Suprapubic skin (tissue), 4 donors: ENCODE measurements around the gene FEM1B. TPM values are rescaled to one million over a fixed set of nuclear protein-coding genes. Genes with fewer than 3 reads are reported as not detected.

Experiments used
- DNase-seq, 2 donors: peaks; one replicate each; pipeline ENCODE4 v3.0.0-alpha.2; 2019; ENCODE audit warnings: low spot score in 2 of 2
- H3K27ac ChIP-seq: fragments of 200-600 bp; sonication (generic); one replicate; pipeline ENCODE4 v1.5.1; 2019
- H3K27me3 ChIP-seq: fragments of 200-600 bp; sonication (generic); one replicate; pipeline ENCODE4 v1.5.1; 2019
- H3K36me3 ChIP-seq: fragments of 200-600 bp; sonication (generic); one replicate; pipeline ENCODE4 v1.5.1; 2019
- H3K4me1 ChIP-seq: fragments of 200-600 bp; sonication (generic); one replicate; pipeline ENCODE4 v1.5.1; 2019
- H3K4me3 ChIP-seq: fragments of 200-600 bp; sonication (generic); one replicate; pipeline ENCODE4 v1.5.1; 2019; ENCODE audit warnings: mild to moderate bottlenecking
- H3K9me3 ChIP-seq: fragments of 200-600 bp; sonication (generic); one replicate; pipeline ENCODE4 v1.5.1; 2019
- CTCF ChIP-seq, 2 donors: fragments of 200-600 bp in 1 of 2; fragments of 450-650 bp in 1 of 2; sonication (generic) in 1 of 2; IDR thresholded peaks; one replicate each; pipeline ENCODE4 v1.5.1; 2016 to 2019; ENCODE audit warnings: antibody characterized with exemption in 2 of 2, mild to moderate bottlenecking in 1 of 2, moderate library complexity in 1 of 2
- EP300 ChIP-seq: sonication (generic); formaldehyde crosslinking; IDR thresholded peaks from one replicate; pipeline ENCODE4 v1.6.1; 2017; ENCODE audit warnings: antibody characterized with exemption
- POLR2A ChIP-seq, 2 donors: fragments of 450-650 bp; IDR thresholded peaks; one replicate each; pipeline ENCODE4 v1.6.1; 2017; ENCODE audit warnings: antibody characterized with exemption in 2 of 2, mild to moderate bottlenecking in 2 of 2, moderate library complexity in 2 of 2
- POLR2AphosphoS5 ChIP-seq, 3 donors: sonication (generic); formaldehyde crosslinking; IDR thresholded peaks; one replicate each; pipeline ENCODE4 v1.6.1; 2017; ENCODE audit warnings: antibody characterized with exemption in 3 of 3
- WGBS: methylation state at CpG from one replicate; pipeline ENCODE4 v1.1.5; 2018; 5-methylcytosine and 5-hydroxymethylcytosine counted together
- total RNA-seq, 4 donors: library from RNA; depleted of rRNA; stranded (reverse); fragments of >200 nt; gene quantifications; one replicate each; pipeline ENCODE4 v1.1.0, GENCODE V29; 2016

Gene FEM1B
- total RNA-seq, 4 donors from 2014 or later, result 56.3 to 89.6 (median 63.8) TPM

- Histone ChIP-seq H3K4me3 (no peak overlapping the region), H3K27ac (no peak overlapping the region), H3K27me3 (no peaks in the 10 kb centered on the region), H3K36me3 (peaks cover 3% of the 10 kb centered on the region), H3K4me1 (peaks cover 85% of the 10 kb centered on the region), H3K9me3 (no peaks in the 10 kb centered on the region)
- no peak for DNase-seq
- TF ChIP-seq CTCF (IDR thresholded peaks at IDR 0.05), result no peak
- no peak for TF ChIP-seq EP300
- no peak for TF ChIP-seq POLR2A (IDR thresholded peaks at IDR 0.05)
- no peak for TF ChIP-seq POLR2AphosphoS5 (IDR thresholded peaks at IDR 0.05)
- 72% methylated on average over 2 of the region's 2 CpGs for WGBS
These were observed 5.9 kb downstream of the FEM1B start for GRCh38 chr15:68283401-68283800.

DNA sequence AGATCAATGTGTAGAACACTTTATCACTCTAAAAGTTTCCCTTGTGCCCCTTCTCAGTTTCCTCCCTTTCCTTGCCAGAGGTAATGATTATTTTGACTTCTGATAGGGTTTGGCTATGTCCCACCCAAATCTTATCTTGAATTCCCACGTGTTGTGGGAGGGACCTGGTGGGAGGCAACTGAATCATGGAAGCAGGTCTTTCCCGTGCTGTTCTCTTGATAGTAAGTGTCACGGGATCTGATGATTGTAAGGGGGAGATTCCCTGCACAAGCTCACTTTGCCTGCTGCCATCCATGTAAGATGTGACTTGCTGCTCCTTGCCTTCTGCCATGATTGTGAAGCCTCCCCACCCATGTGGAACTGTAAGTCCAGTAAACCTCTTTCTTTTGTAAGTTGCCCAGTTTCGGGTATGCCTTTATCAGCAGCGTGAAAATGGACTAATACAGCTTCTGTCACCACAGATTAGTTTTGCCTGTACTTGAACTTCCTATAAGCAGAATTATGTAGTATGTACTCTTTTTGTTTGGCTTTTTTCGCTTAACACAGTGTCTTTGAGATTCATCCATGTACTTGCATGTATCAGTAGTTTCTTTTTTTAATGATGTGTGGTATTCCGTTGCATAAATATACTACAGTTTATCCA lies 7.2 kb downstream of the FEM1B start:
- Histone ChIP-seq H3K27me3 (no peaks in the 10 kb centered on the region), H3K27ac (no peak overlapping the region), H3K4me1 (peaks cover 89% of the 10 kb centered on the region), H3K4me3 (no peak overlapping the region), H3K9me3 (no peaks in the 10 kb centered on the region), H3K36me3 (peaks cover 5% of the 10 kb centered on the region)
- no peak for TF ChIP-seq EP300
- no peak for TF ChIP-seq POLR2A (IDR thresholded peaks at IDR 0.05)
- no peak for TF ChIP-seq POLR2AphosphoS5 (IDR thresholded peaks at IDR 0.05)
- no peak for TF ChIP-seq CTCF (IDR thresholded peaks at IDR 0.05)
- DNase-seq, result no peak
- WGBS, result 87% methylated on average over 7 of the region's 7 CpGs

DNA sequence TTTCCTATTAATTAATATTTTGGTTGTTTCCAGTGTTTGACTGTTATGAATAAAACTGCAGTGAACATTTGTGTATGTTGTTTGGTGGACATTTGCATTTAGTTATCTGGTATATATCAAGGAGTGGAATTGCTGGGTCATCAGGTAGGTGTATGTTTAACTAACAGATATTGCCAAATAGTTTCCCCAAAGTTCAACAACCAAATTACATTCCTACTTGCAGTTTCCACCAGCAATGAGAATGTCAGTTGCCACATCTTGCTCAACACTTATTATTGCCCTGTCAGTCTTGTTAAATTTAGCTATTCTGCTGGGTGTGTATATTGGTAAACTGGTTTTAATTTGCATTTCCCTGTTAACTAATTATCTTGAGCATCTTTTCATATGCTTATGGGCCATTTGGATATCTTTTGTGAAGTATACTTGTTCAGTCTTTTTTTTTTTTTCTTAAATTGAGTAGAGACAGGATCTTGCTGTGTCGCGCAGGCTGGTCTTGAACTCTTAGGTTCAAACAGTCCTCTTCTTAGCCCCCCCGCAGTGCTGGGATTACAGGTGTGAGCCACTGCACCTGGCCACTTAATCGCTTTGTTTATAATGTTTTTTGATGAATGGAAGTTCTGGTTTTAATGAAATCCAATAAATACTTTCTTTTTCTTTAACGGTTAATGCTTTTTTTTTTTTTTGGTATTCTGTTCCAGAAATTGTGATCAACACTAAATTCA lies 7.9 kb downstream of the FEM1B start:
- Histone ChIP-seq H3K9me3 (no peaks in the 10 kb centered on the region), H3K4me1 (peaks cover 87% of the 10 kb centered on the region), H3K27me3 (no peaks in the 10 kb centered on the region), H3K36me3 (peaks cover 12% of the 10 kb centered on the region), H3K4me3 (no peak overlapping the region), H3K27ac (no peak overlapping the region)
- TF ChIP-seq POLR2AphosphoS5 (IDR thresholded peaks at IDR 0.05) (no peak), EP300 (no peak), POLR2A (IDR thresholded peaks at IDR 0.05) (no peak), CTCF (IDR thresholded peaks at IDR 0.05) (no peak)
- 72% methylated on average over 5 of the region's 5 CpGs for WGBS
- DNase-seq, result no peak

- WGBS, result 81% methylated on average over 5 of the region's 5 CpGs
- Histone ChIP-seq H3K4me1 (peaks cover 78% of the 10 kb centered on the region), H3K4me3 (no peak overlapping the region), H3K27ac (no peak overlapping the region), H3K9me3 (no peaks in the 10 kb centered on the region), H3K27me3 (no peaks in the 10 kb centered on the region), H3K36me3 (peaks cover 20% of the 10 kb centered on the region)
- TF ChIP-seq POLR2A (IDR thresholded peaks at IDR 0.05) (no peak), EP300 (no peak), POLR2AphosphoS5 (IDR thresholded peaks at IDR 0.05) (no peak), CTCF (IDR thresholded peaks at IDR 0.05) (no peak)
- DNase-seq, result no peak
These were observed 8.7 kb downstream of the FEM1B start for GRCh38 chr15:68286256-68286655.

DNA sequence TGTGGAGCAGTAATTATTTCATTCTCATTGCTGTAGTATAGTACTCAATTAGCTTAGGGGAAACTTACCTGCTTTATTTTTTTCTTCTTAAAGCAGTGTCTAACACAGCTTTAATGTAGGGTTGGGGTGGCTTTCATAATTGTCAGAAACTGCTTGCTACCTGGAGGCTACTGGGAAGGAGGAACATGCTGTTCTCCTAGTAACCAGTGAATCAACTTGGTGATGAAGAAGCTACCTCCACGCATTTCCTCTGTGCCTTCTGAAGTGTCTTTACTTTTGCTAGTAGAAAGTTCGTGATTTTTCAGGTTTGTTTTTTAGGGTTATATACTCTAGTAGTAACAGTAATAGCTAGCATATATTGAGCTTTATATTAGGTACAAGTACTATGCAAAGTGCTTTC lies 11.5 kb downstream of the FEM1B start:
- Histone ChIP-seq H3K27ac (peak overlapping the region; percentile 36), H3K4me1 (peaks cover 64% of the 10 kb centered on the region), H3K9me3 (no peaks in the 10 kb centered on the region), H3K27me3 (no peaks in the 10 kb centered on the region), H3K4me3 (no peak overlapping the region), H3K36me3 (peaks cover 25% of the 10 kb centered on the region)
- WGBS, result 44% methylated on average over 2 of the region's 2 CpGs
- TF ChIP-seq CTCF (IDR thresholded peaks at IDR 0.05) (no peak), POLR2AphosphoS5 (IDR thresholded peaks at IDR 0.05) (no peak), EP300 (no peak), POLR2A (IDR thresholded peaks at IDR 0.05) (no peak)
- no peak for DNase-seq
